Activated T-helper 1 cell treated with Interleukin-2 at 50 U/mL for 16 hours (primary cell): ENCODE results near the gene TP53RK.

Experiments used
- DNase-seq: peaks from one replicate; pipeline ENCODE4 v3.0.0-alpha.2; 2020; ENCODE audit warnings: low read depth

The TP53RK gene

DNA sequence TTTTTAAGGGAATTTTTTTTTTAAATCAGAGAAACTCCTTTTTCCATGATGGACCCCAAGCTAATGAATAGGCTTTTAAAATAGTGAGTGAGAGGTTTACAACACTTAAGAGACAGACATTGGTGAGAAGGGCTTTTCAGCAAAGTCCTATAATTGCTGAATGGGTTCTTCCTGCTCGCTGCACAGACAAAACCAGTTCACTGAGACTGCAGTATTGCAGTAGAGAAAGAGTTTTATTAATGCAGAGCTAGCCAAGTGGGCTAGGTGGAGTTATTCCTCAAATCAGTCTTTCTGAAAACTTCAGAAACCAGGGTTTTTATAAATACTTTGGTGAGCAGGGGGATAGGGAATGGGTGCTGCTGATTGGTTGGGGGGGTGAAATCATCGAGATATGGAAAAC is 17.0 kb upstream of the TP53RK start:
- no peak for DNase-seq

DNA sequence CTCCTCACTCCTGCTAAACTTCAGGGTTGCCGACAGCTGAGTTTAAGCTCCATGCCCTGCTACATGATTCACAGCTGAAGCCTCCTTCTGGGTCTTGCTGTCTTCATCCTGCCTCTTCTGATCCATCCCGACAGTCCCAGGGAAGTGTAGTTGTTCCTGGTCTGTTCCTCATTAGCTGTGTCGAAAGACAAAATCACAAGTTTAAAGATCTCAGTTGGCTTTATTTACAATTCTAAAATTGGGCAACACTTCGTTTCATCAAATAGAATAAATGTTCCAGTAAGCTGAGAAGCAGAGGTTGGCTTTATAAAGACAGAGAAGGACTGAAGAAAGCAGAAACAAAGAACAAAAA is 16.1 kb upstream of the TP53RK start:
- DNase-seq = no peak

DNA sequence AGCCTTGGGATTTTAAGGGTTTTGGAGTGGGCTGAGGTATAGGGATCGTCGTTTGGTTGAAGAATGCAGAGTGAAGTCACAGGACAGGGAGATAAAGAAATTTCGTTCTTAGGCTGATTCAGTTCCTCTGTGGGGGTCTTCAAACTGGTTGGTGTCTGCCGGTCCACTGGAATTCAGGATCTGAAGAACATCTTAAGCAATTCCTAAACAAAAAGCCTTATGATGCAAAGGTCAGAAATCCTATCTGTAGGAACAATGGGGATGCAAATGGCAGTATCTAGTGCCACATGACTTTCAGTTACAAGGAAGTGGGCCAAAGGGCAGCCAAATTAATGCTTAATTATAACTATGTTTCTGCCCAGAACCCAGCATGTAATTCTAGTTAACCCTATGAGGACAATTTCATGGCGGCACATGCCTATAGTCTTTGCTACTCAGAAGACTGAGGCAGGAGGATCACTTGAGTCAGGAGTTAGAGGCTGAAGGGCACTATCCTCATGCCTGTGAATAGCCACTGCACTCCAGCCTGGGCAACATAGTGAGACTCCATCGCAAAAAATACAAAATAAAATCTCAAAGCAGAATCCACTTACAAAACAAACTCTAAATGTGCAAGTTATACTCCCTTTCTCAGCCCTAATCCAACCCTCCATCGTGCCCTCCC is 15.6 kb upstream of the TP53RK start:
- DNase-seq = no peak

DNA sequence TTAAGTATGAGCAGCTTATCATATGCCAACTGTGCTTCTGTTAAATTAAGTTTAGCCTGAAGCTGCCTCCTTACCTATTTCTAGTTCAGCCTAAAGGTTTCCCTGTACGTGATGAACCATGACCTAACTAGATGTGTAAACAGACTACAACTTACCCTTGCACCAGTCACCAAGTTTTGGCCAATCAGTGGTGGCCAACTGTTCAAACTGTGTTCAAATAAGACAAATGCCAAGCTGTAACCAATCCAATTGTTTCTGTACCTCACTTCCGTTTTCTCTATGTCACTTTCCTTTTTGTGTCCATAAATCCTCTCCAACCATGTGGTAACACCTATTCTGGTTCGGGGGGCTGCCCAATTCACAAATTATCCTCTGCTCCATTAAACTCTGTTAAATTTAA is 14.2 kb upstream of the TP53RK start:
- DNase-seq = no peak

DNA sequence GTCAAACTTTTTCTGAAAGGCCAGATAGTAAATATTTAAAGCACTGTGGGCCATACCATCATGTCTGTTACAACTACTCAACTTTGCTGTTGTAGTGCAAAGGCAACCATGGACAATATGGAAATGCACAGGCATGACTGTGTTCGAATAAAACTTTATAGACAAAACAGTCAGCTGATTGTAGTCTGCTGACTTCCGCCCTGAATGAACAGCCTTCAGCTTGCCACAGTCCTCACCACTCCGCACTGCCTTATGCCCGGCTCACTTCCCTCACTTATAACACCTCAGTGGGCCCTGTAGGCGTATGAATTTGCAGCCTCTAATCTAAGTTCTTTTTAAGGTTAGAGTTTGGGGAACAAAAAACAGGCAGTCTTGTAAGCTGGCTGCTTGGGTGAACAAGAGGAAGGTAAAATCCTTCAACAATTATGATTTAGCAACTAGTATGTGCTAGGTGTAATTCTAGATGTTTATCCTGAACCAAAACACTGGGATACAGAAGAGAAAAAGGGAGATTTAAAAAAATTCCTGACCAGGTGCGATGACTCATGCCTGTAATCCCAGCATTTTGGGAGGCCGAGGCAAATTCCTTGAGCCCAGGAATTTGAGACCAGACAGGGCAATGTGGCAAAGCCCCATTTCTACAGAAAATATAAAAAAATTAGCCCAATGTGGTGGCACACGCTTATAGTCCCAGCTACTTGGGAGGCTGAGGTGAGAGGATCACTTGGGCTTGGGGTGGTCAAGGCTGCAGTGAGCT is 13.4 kb upstream of the TP53RK start:
- DNase-seq = no peak

DNA sequence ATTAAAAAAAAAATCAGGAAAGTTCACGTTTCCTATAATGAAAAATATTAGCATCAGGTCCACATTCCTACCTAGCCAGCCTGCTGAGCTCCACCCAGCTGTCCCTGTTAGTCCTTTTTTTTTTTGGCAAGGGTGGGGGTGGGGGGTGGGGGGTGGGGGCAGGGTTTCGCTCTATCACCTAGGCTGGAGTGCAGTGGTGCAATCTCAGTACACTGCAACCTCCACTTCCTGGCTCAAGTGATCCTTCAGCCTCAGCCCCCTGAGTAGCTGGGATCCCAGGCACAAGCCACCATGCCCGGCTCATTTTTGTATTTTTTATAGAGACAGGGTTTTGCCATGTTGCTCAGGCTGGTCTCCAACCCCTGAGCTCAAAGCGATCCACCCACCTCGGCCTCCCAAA is 12.7 kb upstream of the TP53RK start:
- DNase-seq = no peak

DNA sequence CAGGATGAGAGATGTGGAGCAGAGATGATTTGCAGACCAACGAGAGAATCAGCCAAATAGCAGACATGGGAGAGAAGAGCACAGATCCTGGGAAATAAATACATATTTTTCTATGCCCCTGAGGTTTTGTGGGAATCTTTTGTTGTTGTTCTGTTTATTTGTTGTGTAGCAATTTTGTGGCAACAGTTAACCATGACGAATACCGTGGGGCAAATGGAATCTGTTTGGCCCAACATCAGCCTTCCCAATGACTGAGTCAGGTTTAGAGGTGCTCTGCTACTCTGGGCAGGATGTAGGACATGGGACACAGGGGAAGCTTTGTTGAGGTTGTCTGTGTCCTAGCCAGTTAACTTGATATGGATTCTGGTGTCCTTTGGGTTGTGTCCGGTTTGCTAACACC is 12.3 kb upstream of the TP53RK start:
- DNase-seq = no peak

DNA sequence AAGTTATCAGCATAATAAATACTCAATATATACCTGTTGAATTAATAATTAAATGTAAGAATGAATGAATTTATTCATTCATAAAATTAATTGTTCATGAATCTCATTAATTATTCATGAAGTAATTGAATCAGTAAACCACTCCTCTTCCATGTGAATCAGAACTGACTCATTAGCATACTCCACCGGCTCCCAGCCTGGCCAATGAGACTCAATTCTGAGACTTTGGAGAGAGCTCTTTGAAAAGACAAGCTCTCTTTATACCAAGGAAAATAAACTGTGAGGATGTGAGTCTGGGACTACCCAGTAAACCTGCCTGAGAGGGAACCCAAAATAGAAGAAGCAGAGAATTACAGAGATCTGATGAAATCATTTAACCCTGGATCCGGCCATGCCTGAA is 11.8 kb upstream of the TP53RK start:
- no peak for DNase-seq

DNA sequence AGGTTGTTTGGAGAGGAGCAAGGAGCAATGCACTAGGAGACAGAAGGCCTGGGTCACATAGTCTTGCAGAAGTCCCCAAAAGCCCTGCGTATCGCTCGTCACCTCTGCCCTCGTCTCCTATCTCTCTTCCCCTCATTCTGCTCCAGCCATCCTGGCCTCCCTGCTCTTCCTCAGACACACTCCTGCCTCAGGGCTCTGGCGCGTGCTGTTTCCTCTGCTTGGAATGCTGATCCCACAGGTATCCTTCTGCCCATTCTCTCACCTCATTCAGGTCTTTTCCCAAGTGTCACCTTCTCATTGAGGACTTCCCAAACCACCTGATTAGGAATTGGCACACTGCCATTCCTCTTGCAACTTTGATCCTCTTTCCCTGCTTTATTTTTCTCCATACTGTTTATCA is 11.2 kb upstream of the TP53RK start:
- DNase-seq = no peak

DNA sequence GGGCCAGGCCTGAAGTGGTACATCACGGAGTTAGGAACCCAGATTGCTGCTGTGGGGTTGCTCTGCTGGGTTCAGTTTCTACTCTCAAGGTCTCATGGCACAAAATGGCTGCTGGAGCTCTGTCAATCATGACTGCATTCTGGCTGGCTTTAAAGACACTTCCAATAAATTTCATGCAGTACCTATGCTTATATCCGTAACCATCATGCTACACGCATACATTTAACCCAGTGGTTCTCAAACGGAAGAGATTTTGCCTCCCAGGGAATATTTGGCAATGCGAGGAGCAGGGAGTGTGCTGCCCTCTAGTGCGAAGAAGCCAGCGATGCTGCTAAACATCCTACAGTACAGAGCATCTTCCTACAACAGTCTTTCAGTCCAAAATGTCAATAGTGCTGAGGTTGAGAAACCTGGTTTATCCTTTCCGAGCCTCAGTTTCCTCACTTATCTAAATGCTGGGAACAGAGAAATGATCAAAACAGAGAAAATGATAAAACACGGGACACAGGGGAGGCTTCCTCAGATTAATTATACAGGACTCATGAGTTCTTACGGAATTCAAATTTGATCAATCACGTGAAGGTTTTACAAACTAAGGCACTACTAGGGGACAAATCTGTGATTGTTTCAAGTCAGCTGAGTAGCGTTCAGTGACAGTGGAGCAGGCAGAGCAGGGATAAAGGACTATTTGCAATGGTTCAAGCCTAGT is 10.6 kb upstream of the TP53RK start:
- DNase-seq = no peak

DNA sequence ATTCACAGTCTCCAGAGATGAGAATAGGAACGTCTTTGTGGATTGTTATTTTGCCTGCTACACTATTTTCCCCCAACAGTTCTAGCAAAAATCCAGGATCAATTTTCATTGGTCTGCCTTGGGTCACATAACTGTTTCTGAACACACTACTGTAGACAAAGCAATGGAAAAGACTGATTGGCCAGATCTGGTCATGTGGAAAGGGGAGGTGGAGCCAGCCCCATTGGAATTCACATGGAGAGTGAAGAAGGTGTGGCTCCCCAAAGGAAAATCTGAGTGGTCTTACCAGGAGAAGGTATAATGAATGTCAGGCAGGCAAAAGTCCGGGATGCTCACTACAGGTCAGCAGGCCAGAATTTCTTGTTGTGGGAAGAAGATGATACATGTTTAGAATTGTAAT is 9.5 kb upstream of the TP53RK start:
- no peak for DNase-seq

DNA sequence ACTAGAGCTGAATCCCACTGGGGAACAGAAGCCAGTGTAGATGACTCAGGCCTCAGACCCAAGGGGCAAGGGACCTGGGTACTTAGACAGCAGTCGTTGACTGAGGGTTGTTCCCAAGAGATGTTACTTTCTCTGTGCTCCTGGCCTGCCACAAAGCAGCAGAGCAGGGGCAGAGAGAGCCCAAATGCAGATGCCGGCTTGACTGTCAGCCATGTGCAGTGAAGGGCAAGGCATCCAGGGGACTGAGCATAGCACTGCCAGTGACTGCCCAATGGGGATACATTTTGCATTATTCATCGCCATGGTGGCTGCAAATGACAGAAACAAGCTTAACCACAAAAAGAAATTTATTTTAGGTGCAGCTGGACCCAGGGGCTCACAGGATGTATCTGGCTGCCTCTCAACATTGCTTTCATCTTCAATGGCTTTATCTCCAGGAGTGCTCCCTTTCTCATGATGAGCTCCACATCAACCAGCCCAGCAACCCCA is 7.6 kb upstream of the TP53RK start:
- no peak for DNase-seq

DNA sequence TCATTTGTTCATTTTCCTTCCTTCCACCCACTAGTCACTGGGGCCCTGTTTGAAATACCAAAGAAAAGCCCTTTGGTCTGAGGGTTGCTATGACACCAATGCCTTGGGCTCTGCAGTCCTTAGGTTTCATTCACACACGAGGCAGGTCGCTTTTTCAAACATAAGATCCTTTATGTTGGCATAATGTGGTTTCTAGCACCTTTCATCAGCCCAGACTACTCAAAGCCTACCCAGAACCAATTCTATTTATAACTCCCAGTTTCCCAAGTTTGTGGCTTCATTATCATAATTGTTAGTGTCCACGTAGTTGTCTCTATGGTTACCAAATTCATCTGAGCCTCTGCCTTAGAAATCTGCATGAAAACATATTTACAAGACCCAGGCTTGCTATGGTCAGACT is 6.6 kb upstream of the TP53RK start:
- DNase-seq = no peak

DNA sequence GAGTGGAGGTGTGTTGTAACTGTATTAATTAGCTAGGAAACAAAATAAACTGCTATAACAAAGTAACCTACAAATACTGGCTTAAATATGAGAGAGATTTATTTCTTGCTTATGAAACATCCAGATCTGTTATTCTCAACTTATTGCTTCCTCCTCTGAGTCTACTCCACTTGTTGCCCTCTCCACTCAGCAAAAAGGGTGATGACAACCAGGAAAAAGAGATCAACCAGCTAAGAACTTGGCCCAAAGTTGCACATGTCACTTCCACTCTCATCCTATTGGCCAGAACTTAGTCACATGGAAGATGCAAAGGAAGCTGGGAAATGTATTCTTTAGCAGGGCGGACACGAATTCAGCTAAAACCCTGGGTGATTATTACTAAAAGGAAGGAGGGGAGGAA is 5.2 kb upstream of the TP53RK start:
- DNase-seq = no peak

DNA sequence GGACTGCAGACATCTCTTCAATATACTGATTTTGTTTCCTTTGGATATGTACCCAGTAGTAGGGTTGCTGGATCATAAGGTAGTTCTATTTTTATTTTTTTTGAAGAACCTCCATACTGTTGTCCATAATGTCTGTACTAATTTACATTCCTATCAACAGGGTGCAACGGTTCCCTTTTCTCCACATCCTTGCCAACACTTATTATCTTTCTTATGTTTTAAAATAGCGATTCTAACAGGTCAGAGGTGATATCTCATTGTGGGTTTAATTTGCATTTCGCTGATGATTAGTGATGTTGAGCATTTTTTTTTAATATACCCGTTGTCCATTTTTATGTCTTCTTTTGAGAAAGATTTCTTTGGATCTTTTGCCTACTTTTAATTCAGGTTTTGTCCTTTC is 2.0 kb upstream of the TP53RK start:
- DNase-seq = no peak

DNA sequence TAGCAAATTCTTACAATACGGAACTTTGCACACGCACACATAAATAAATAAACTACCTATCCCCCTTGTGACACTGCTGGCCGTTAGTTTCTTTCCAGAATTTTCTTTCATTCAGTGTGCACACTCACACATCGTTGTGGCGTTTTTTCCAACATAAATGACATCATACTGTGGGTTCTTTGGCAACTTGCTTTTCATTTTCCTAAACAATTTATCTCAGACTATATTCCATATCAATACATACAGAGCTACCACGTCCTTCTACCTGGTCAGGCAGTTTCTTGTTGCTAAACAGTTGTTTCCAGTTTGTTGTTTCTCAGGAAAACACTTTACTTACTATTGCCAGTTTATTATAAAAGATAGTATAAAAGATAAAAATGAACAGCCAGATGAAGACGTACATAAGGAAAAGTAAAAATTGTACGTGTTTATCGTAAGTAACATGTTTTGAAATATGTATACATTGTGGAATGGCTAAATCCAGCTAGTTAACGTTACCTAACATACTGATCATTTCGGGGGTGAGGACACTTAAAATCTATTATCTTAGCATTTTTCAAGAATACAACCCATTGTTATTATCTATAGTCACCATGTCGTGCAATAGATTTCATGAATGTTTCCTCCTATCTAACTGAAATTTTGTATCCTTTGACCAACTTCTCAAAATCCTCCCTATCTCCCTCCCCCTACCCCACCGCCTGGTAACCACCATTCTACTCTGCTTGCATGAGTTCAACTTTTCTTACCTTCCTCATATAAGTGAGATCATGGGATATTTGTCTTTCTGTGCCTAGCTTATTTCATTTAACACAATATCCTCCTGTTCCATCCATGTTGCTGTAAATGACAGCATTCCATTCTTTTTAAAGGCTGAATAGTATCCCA is 1.2 kb upstream of the TP53RK start:
- DNase-seq = no peak

DNA sequence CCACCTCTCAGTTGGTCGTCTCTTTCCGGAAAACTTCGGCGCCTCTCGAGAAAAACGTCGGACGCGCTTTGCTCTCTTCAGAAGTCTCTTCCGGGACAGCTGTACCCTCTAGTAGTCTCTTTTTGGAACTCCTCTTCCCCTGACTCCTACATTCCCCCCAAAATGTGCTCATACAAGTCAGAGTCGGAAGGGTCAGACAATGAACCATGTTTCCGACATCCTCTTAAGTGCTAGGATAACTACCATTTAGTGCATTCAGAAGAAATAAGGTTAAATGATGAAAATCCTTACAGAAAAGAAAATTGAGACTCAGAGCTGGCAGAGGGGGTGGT is 476 bp upstream of the TP53RK start:
- no peak for DNase-seq

DNA sequence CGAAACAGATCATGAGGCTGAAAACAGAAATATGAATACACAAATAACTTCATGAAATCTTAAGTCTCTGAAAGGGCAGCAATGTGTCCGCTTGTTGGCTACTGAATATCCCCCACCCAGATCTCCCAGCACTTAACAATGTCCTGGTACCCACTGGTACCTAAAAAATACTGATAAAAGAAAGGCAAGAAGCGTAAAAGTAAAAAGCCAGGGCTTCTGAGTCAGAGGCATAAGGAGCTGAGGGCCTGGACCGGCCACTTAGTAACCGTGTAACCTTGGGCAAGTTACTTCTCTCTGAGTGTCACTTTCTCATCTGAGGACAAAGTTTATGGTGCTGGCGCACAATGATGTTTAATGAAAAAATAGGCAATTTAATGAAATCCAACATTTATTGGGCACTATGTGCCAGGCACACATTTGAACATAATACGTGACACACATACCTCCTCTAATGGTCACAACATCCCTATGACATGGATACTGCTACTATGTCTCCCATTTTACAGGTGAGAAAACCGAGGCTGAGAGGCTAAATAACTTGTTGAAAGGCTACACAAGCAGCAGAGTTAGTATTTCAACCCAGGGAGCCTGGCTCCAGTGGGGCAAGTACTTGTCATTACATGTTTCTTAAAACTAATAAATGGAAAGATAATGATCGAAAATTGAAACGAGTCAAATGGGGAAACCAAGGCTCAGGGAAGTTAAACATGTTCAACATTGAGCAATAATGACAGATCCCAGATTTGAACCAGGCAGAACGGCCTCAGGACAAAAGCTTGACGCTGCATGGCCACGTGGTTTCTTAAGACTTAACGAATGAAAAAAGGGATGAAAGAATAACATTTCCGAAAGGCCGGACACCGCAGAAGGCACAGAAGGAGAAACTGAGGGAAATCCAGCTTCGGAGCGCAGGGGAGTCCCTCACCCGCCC is 828 bp downstream of the TP53RK start:
- DNase-seq = no peak

DNA sequence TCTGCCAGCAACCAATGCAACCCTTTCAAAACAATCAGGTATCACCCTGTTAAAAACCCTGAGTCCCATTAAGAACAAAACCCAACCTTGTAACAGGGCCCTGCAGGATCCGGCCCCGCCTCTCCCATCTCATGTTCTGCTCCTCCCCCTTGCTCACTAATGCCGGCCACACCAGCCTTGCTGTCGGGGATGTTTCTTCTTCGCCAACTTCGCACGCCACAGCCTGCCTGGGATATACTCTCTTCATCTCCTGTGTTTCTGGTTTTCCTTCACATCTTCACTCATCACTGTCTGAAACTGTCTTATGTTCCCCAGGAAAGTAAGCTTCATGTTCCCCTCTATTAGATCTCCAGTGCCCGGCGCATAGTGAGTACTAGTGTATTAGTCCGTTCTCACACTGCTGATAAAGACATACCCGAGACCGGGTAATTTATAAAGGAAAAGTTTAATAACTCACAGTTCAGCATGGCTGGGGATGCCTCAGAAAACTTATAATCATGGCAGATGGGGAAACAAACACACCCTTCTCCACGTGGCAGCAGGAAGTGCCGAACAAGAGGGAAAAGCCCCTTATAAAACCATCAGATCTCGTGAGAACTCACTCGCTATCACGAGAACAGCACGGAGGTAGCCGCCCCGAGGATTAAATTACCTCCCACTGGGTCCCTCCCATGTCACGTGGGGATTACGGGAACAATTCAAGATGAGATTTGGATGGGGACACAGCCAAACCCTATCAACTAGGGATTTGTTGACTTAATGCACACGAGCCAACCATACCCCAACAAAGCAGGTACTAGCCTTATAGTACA is 5.1 kb downstream of the TP53RK start:
- no peak for DNase-seq

DNA sequence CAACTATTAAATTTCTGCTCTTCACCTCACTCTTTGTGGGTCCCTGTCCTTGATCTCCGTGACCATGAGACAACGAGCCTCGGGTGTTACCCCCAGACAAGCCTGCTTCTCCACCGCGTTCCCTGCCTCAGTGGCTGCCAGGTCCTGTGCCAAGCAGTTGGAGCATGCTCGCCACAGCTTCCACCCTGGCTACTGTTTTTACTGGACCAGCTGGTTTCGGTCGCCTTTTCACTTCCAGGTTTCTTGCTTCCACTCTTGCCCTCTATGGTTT is 5.6 kb downstream of the TP53RK start:
- no peak for DNase-seq
